Measurements from ENCODE around the gene TBC1D14.

Gene TBC1D14

DNA sequence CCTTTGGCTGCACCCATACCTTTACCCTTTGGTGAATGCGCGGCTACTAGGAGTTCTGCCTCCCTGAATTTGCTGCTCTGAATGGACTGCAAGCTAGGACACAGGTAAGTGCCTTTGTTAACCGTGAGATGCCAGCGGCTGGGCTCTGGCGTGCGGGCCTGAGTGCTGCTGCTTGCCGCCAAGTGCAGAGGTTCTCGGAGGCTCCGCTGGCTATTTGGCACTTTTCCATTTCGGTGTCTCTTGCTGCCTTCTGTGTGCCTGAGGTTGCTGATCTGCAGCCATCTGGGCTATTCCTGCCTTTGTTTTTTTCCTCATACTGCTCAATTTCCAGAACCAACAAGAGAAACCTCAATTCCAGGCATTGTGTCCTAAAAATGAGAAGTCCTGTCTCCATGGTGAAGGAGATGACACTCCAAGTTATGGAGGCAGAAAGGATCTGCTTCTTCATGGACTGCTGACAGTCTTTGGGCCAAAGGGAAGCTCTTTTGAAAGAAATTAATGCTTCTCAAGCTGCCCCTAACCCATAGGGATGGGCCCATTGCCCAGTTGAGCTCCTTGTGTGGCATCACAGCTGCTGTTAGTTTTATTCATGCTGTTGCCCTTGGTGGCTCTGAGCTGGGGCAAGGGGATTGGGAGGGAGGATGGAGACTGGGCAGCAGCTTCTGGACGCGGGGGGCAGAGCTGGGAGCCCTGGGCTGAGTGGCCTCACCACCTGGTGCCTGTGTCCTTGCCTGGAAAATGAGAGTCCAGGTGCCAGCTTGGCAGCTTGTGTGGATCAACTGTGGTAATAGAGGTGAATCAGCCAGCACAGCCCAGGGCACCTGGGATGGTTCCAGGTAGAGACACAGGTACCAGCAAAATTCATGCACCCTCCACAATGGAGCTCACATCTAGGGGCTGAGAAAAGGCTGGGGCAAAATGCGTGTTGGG is 3.8 kb upstream of the TBC1D14 start:
- TF ChIP-seq, protein P1, sequence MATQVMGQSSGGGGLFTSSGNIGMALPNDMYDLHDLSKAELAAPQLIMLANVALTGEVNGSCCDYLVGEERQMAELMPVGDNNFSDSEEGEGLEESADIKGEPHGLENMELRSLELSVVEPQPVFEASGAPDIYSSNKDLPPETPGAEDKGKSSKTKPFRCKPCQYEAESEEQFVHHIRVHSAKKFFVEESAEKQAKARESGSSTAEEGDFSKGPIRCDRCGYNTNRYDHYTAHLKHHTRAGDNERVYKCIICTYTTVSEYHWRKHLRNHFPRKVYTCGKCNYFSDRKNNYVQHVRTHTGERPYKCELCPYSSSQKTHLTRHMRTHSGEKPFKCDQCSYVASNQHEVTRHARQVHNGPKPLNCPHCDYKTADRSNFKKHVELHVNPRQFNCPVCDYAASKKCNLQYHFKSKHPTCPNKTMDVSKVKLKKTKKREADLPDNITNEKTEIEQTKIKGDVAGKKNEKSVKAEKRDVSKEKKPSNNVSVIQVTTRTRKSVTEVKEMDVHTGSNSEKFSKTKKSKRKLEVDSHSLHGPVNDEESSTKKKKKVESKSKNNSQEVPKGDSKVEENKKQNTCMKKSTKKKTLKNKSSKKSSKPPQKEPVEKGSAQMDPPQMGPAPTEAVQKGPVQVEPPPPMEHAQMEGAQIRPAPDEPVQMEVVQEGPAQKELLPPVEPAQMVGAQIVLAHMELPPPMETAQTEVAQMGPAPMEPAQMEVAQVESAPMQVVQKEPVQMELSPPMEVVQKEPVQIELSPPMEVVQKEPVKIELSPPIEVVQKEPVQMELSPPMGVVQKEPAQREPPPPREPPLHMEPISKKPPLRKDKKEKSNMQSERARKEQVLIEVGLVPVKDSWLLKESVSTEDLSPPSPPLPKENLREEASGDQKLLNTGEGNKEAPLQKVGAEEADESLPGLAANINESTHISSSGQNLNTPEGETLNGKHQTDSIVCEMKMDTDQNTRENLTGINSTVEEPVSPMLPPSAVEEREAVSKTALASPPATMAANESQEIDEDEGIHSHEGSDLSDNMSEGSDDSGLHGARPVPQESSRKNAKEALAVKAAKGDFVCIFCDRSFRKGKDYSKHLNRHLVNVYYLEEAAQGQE (IDR thresholded peaks at IDR 0.05; ENCODE audit: insufficient read depth in 1 of 2, low read depth in 2 of 2, low read length in 2 of 2), result no peak

DNA sequence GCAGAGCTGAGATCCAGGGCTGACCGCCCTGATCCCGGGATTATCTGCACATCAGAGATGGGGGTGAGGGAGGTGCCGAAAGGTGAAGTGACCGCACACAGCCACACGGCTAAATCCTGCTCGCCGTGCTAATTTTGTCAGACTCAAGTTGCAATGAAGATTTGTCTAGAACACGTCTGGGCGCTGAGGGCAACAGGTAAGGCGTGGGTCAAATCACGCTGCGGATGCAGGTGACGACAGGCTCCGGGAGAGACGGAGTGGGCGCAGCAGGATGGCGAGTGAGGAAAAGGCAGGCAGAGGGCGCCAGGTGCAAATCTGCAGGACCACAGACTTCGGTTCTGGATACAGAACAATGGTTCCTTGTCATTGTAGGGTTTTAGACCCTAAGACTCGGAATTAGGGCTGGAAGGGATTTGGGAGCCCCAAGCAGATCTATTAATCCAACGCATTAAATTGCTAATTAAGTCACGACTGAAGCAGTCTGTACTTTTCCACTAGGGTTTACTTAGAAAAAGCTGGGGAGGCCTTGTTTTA is 1.9 kb upstream of the TBC1D14 start:
- TF ChIP-seq SIN3A (IDR thresholded peaks at IDR 0.05; ENCODE audit: borderline replicate concordance, insufficient read depth, low read length), result no peak

DNA sequence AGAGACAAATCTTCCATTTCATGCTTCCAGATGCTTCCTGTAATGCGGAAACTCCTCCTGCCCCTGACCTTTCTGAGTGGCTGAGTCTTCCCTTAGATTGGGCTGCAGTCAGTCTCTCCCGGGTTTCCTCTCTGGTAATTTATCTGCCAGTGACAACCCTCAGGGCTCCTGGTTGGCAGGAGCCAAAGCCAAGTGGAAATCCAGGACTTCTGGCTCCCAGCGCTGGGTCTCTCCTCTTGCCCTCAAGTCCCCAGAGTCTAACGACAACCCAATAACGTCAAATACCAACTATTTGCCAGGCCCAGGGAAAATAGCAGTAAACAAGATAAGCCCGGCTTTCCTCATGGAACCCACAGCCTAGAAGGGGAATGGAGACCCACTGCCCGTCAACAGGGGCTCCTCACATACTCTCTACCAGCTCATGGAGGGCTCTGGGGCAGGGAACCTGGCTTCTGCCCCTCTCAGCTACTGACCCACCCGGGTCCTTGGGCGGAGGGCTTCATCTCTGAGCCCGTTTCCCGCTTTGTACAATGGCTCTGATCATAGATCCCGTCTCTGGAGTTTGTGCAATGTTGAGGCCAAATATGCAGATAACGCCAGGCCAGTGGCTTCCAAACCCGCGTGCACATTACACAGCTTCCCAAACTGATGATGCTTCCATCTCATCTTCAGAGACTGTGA is 1.1 kb upstream of the TBC1D14 start:
- no peak for TF ChIP-seq POLR2AphosphoS5 (IDR thresholded peaks at IDR 0.05; ENCODE audit: low read depth, low read length)
- no peak for TF ChIP-seq SIN3A (IDR thresholded peaks at IDR 0.05; ENCODE audit: borderline replicate concordance, insufficient read depth, low read length)
- no peak for TF ChIP-seq TAF1 (IDR thresholded peaks at IDR 0.05; ENCODE audit: borderline replicate concordance, insufficient read depth, low read length)
- TF ChIP-seq FOXP2 (optimal IDR thresholded peaks at IDR 0.05; ENCODE audit: borderline replicate concordance, extremely low read depth, extremely low read length, insufficient read depth), result no peak
- TF ChIP-seq, protein P1 (IDR thresholded peaks at IDR 0.05; ENCODE audit: insufficient read depth in 1 of 2, low read depth in 2 of 2, low read length in 2 of 2), result no peak

DNA sequence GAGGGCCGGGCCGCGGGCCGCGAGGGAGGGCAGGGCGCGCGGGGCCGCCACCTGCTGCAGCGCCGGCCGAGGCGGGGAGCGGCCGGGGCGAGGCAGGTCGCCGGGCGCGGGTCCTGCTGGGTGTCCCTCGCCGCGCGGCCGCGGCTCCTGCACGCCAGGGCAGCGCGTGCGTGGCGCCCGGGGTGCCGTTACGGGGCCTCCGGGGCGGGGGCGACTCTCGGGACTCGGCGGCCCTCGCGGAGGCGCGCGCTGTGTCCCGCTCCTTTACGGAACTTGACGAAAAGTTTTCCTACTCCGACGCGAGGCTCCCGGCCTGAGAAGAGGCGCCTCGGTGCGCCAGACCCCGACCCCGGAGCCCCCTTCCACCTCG is 329 bp downstream of the TBC1D14 start:
- no peak for TF ChIP-seq FOXP2 (optimal IDR thresholded peaks at IDR 0.05; ENCODE audit: borderline replicate concordance, extremely low read depth, extremely low read length, insufficient read depth)
- TF ChIP-seq POLR2AphosphoS5 (IDR thresholded peaks at IDR 0.05; ENCODE audit: low read depth, low read length), result no peak
- TF ChIP-seq, protein P1 (IDR thresholded peaks at IDR 0.05; ENCODE audit: insufficient read depth in 1 of 2, low read depth in 2 of 2, low read length in 2 of 2), result no peak
- TF ChIP-seq TAF1 (IDR thresholded peaks at IDR 0.05; ENCODE audit: borderline replicate concordance, insufficient read depth, low read length), result no peak
- TF ChIP-seq SIN3A (IDR thresholded peaks at IDR 0.05; ENCODE audit: borderline replicate concordance, insufficient read depth, low read length), result no peak

DNA sequence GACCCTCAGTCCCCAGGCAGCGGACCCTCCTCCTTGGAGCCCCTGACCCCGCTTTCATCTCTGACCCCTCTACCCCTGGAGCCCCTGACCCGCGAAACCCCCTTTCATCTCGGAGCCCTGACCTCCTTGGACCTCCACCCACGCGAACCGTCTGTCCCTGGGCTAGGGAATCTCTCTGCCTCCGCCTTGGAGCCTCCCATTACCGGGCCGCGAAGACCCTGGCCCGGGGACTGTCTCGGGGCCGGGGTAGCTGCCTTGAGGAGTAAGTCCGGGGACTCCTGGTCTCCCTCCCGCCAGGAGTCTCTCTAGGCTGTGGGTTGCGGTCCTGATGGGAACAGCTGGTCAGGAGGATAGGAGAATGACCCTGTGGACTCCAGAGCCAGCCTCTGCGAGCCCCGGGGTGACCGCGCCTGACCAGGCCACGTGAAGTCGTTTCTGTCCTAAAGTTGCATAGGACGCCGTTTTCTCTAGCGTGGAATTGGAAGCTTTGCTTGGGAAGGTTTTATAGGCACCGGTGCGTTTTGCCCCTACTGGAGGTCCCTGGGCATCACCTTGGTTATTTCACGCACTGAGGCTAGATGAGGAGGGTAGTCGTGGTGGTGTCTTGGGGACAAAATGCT is 824 bp downstream of the TBC1D14 start:
- TF ChIP-seq TAF1 (IDR thresholded peaks at IDR 0.05; ENCODE audit: borderline replicate concordance, insufficient read depth, low read length) (no peak), POLR2AphosphoS5 (IDR thresholded peaks at IDR 0.05; ENCODE audit: low read depth, low read length) (no peak), FOXP2 (optimal IDR thresholded peaks at IDR 0.05; ENCODE audit: borderline replicate concordance, extremely low read depth, extremely low read length, insufficient read depth) (no peak), SIN3A (IDR thresholded peaks at IDR 0.05; ENCODE audit: borderline replicate concordance, insufficient read depth, low read length) (no peak)
- TF ChIP-seq, protein P1 (IDR thresholded peaks at IDR 0.05; ENCODE audit: insufficient read depth in 1 of 2, low read depth in 2 of 2, low read length in 2 of 2), result no peak

Data from PFSK-1 (cell line).